H1 (cell line): ENCODE results near the gene ARL14EPL. TPM values are rescaled to one million over a fixed set of nuclear protein-coding genes. Genes with fewer than 3 reads are reported as not detected.

Experiments
- CTCF ChIA-PET: fragments of 300-600 bp; sonication (Branson Sonifier 250); formaldehyde crosslinking; loops from one replicate; lab custom pipeline; 2021; ENCODE audit not compliant: partially characterized antibody; lab: Charles Lee
- POLR2A ChIA-PET: fragments of 300-600 bp; sonication (Branson Sonifier 250); formaldehyde crosslinking; loops from one replicate; lab custom pipeline; 2021; ENCODE audit warnings: inconsistent platforms; ENCODE audit not compliant: partially characterized antibody; lab: Charles Lee
- DNase-seq, 2 experiments: peaks; one replicate each; pipeline versions ENCODE4 v3.0.0 to v3.0.0-alpha.2; 2010 to 2022; ENCODE audit warnings: low spot score in 2 of 2, low read depth in 1 of 2, mixed read lengths in 1 of 2
- FAIRE-seq: peaks from 2 replicates; lab custom pipeline; 2011; peaks lifted over from hg19 to GRCh38; lab: Jason Lieb, UNC
- H2AFZ ChIP-seq: 2 replicates; pipeline ENCODE4 v1.8.1; 2012; ENCODE audit warnings: low read length, inconsistent platforms
- H2AK5ac ChIP-seq: 2 replicates; pipeline ENCODE4 v1.6.1; 2013; ENCODE audit warnings: low read depth, low read length
- H2BK120ac ChIP-seq: replicated peaks from 2 replicates; pipeline ENCODE3; 2013; ENCODE audit warnings: low read depth, low read length, inconsistent platforms
- H2BK12ac ChIP-seq: 2 replicates; pipeline ENCODE4 v1.6.1; 2013; ENCODE audit warnings: low read depth, low read length
- H2BK15ac ChIP-seq: 2 replicates; pipeline ENCODE4 v1.6.1; 2013; ENCODE audit warnings: low read length
- H2BK20ac ChIP-seq: 2 replicates; pipeline ENCODE4 v1.6.1; 2013; ENCODE audit warnings: low read length
- H2BK5ac ChIP-seq: 2 replicates; pipeline ENCODE4 v1.6.1; 2013; ENCODE audit warnings: low read depth, low read length
- H3K14ac ChIP-seq: 2 replicates; pipeline ENCODE4 v1.6.1; 2013; ENCODE audit warnings: inconsistent platforms; ENCODE audit not compliant: insufficient read length
- H3K18ac ChIP-seq: 2 replicates; pipeline ENCODE4 v1.6.1; 2013; ENCODE audit warnings: low read length; ENCODE audit errors: extremely low read depth
- H3K23ac ChIP-seq: 2 replicates; pipeline ENCODE4 v1.6.1; 2013; ENCODE audit warnings: inconsistent platforms; ENCODE audit not compliant: insufficient read length
- H3K23me2 ChIP-seq: 2 replicates; pipeline ENCODE4 v1.6.1; 2013; ENCODE audit warnings: low read depth, low read length
- H3K27ac ChIP-seq: 2 replicates; pipeline ENCODE4 v1.6.1; 2011; ENCODE audit warnings: low read depth, low read length, inconsistent platforms
- H3K27me3 ChIP-seq, 4 experiments: replicated peaks in 1 of 4; 1 replicate in 1 of 4; 2 replicates in 3 of 4; pipeline versions ENCODE4 v1.6.1 to v1.8.1; 2011 to 2013; ENCODE audit warnings: low read length in 3 of 4, mild to moderate bottlenecking in 3 of 4, inconsistent platforms in 2 of 4, mixed read lengths in 2 of 4, moderate library complexity in 1 of 4; ENCODE audit not compliant: control insufficient read depth in 3 of 4, insufficient read depth in 3 of 4; ENCODE audit errors: extremely low read depth in 1 of 4
- H3K36me3 ChIP-seq, 4 experiments: 2 replicates each; pipeline versions ENCODE4 v1.6.1 to v1.8.1; 2011 to 2013; ENCODE audit warnings: mild to moderate bottlenecking in 4 of 4, low read length in 3 of 4, moderate library complexity in 2 of 4, control low read depth in 1 of 4, inconsistent platforms in 1 of 4; ENCODE audit not compliant: insufficient read depth in 4 of 4, control insufficient read depth in 2 of 4
- H3K4ac ChIP-seq: replicated peaks from 2 replicates; pipeline ENCODE3; 2013; ENCODE audit warnings: low read length, low read depth, mixed read lengths, inconsistent platforms; ENCODE audit not compliant: insufficient read length
- H3K4me1 ChIP-seq, 4 experiments: replicated peaks in 1 of 4; 1 replicate in 1 of 4; 2 replicates in 3 of 4; pipeline versions ENCODE4 v1.6.1 to v1.8.1; 2011 to 2013; ENCODE audit warnings: low read length in 3 of 4, inconsistent platforms in 2 of 4, mixed read lengths in 1 of 4; ENCODE audit not compliant: insufficient read depth in 4 of 4, control insufficient read depth in 3 of 4
- H3K4me2 ChIP-seq, 2 experiments: 2 replicates each; pipeline versions ENCODE4 v1.6.1 to v1.8.1; 2011 to 2013; ENCODE audit warnings: low read depth in 2 of 2, low read length in 2 of 2, control low read depth in 1 of 2, inconsistent platforms in 1 of 2, mild to moderate bottlenecking in 1 of 2; ENCODE audit not compliant: insufficient read depth in 1 of 2
- H3K4me3 ChIP-seq, 4 experiments: fragments of 200-600, 300-600 bp in 1 of 4; sonication (generic), shearing (Covaris generic), sonication (Bioruptor Twin) in 1 of 4; 2 replicates each; pipeline versions ENCODE4 v1.5.1 to v1.8.1; 2011 to 2016; ENCODE audit warnings: low read length in 4 of 4, low read depth in 3 of 4, control low read depth in 2 of 4, inconsistent platforms in 2 of 4, mild to moderate bottlenecking in 2 of 4, mixed read lengths in 1 of 4, moderate library complexity in 1 of 4; ENCODE audit not compliant: insufficient read depth in 2 of 4; ENCODE audit errors: extremely low read depth in 1 of 4
- H3K56ac ChIP-seq: replicated peaks from 2 replicates; pipeline ENCODE3; 2013; ENCODE audit warnings: low read depth, mild to moderate bottlenecking, mixed read lengths, low read length, inconsistent platforms; ENCODE audit not compliant: insufficient read length
- H3K79me1 ChIP-seq: 2 replicates; pipeline ENCODE4 v1.6.1; 2013; ENCODE audit warnings: low read depth, low read length, control low read depth
- H3K79me2 ChIP-seq, 2 experiments: 2 replicates each; pipeline versions ENCODE4 v1.6.1 to v1.8.1; 2012 to 2013; ENCODE audit warnings: low read length in 2 of 2, mild to moderate bottlenecking in 2 of 2, inconsistent platforms in 1 of 2; ENCODE audit not compliant: insufficient read depth in 2 of 2, control insufficient read depth in 1 of 2
- H3K9ac ChIP-seq, 4 experiments: replicated peaks in 1 of 4; 1 replicate in 1 of 4; 2 replicates in 3 of 4; pipeline versions ENCODE4 v1.6.1 to v1.8.1; 2011 to 2013; ENCODE audit warnings: low read depth in 3 of 4, low read length in 3 of 4, control low read depth in 2 of 4, mild to moderate bottlenecking in 2 of 4, moderate library complexity in 2 of 4, inconsistent platforms in 1 of 4; ENCODE audit errors: extremely low read depth in 1 of 4
- H3K9me3 ChIP-seq, 2 experiments: 2 replicates each; pipeline versions ENCODE4 v1.6.1 to v1.8.1; 2012 to 2013; ENCODE audit warnings: mild to moderate bottlenecking in 2 of 2, moderate library complexity in 2 of 2, control low read depth in 1 of 2, inconsistent platforms in 1 of 2, low read depth in 1 of 2, low read length in 1 of 2, mixed read lengths in 1 of 2; ENCODE audit not compliant: insufficient read depth in 2 of 2
- H4K20me1 ChIP-seq, 2 experiments: replicated peaks in 1 of 2; 2 replicates each; pipeline versions ENCODE3 to v1.8.1; 2011 to 2013; ENCODE audit warnings: inconsistent platforms in 2 of 2, low read length in 2 of 2, mild to moderate bottlenecking in 1 of 2; ENCODE audit not compliant: insufficient read depth in 2 of 2, control insufficient read depth in 1 of 2
- H4K5ac ChIP-seq: 2 replicates; pipeline ENCODE4 v1.6.1; 2013; ENCODE audit warnings: low read length, low read depth, mixed read lengths, inconsistent platforms; ENCODE audit not compliant: insufficient read length
- H4K8ac ChIP-seq: 2 replicates; pipeline ENCODE4 v1.8.0; 2013; ENCODE audit warnings: mild to moderate bottlenecking, moderate library complexity, low read length, inconsistent platforms; ENCODE audit not compliant: insufficient read depth; ENCODE audit errors: extremely low read depth
- H4K91ac ChIP-seq: replicated peaks from 2 replicates; pipeline ENCODE3; 2013; ENCODE audit warnings: low read length, mixed read lengths, inconsistent platforms; ENCODE audit not compliant: insufficient read length
- ASH2L ChIP-seq: fragments of 200-600, 300-600 bp; sonication (generic); IDR thresholded peaks from one replicate; pipeline ENCODE4 v1.7.1; 2017; ENCODE audit warnings: low read length
- BACH1 ChIP-seq: IDR thresholded peaks from 2 replicates; pipeline ENCODE4 v1.6.1; 2012; ENCODE audit warnings: low read length, improper control_type of control experiment
- CREB1 ChIP-seq: IDR thresholded peaks from 2 replicates; pipeline ENCODE4 v1.6.1; 2012; ENCODE audit warnings: inconsistent platforms
- EGR1 ChIP-seq: IDR thresholded peaks from 2 replicates; pipeline ENCODE4 v1.6.1; 2011; ENCODE audit warnings: low read depth, low read length, borderline replicate concordance
- KDM1A ChIP-seq: fragments of 200-600, 300-600 bp; sonication (generic); IDR thresholded peaks from 2 replicates; pipeline ENCODE4 v1.7.1; 2016; ENCODE audit warnings: mild to moderate bottlenecking, low read length, borderline replicate concordance
- MAX ChIP-seq: IDR thresholded peaks from 2 replicates; pipeline ENCODE4 v1.6.1; 2012; ENCODE audit warnings: inconsistent platforms
- SIRT6 ChIP-seq: IDR thresholded peaks from one replicate; pipeline ENCODE4 v1.7.1; 2012; ENCODE audit warnings: low read length, inconsistent platforms
- USF2 ChIP-seq: IDR thresholded peaks from 2 replicates; pipeline ENCODE4 v1.6.1; 2011; ENCODE audit warnings: low read length, improper control_type of control experiment
- ZNF274 ChIP-seq: IDR thresholded peaks from 2 replicates; pipeline ENCODE4 v1.7.0; 2012; ENCODE audit warnings: low read length, borderline replicate concordance; ENCODE audit errors: extremely low read depth
- WGBS, 2 experiments: shearing (Covaris generic) in 1 of 2; methylation state at CpG; one replicate each; pipeline versions ENCODE4 v1.1.6 to v1.1.7; 2013 to 2015; ENCODE audit warnings: low lambda C conversion rate in 2 of 2, mixed read lengths in 2 of 2, inconsistent platforms in 1 of 2, low coverage in 1 of 2, missing lambda C conversion rate in 1 of 2; ENCODE audit not compliant: insufficient replicate concordance in 2 of 2, insufficient coverage in 1 of 2, insufficient read length in 1 of 2; ENCODE audit errors: extremely low coverage in 1 of 2, missing lambda C conversion rate in 1 of 2; 5-methylcytosine and 5-hydroxymethylcytosine counted together
- polyA plus RNA-seq, 7 experiments: library from polyadenylated mRNA; depleted of rRNA in 3 of 7; stranded (reverse) in 5 of 7; unstranded in 2 of 7; fragments of >200 nt in 5 of 7; fragments of 200-250 nt in 2 of 7; gene quantifications; 1 replicate in 5 of 7; 2 replicates in 1 of 7; 4 replicates in 1 of 7; pipeline versions ENCODE4 v1.2.1 to v1.2.3, GENCODE V29; 2011 to 2013; ENCODE audit warnings: missing spikeins in 2 of 7, mixed read lengths in 2 of 7
- total RNA-seq: library from RNA; stranded (reverse); fragmentation: NEBNext Ultra II Directional; extraction: Animal tissue kit (Norgen Biotek cat#: 25700); gene quantifications from 2 replicates; pipeline ENCODE4 v1.2.1, GENCODE V29; 2021

Gene ARL14EPL
- total and polyA plus RNA-seq, 2 of the 8 experiments (the other 6 are each of a cell fraction or from before 2014, with no cell fraction given), result not detected

- no peak overlapping the region for H4K8ac ChIP-seq
- H3K23me2 ChIP-seq, result no peaks in the 10 kb centered on the region
- no peak overlapping the region for H3K27ac ChIP-seq
- H3K56ac ChIP-seq, result no peak overlapping the region
- no peaks in the 10 kb centered on the region for H4K20me1 ChIP-seq
- WGBS, 2 experiments, result 98% methylated on average over 3 of the region's 3 CpGs; no CpG with 5 or more reads in 1 of the 2 experiments
- TF ChIP-seq USF2, result no peak
- TF ChIP-seq BACH1, result no peak
- no peak for TF ChIP-seq MAX
- no peak for TF ChIP-seq CREB1
- no peak for TF ChIP-seq EGR1
- no peak for TF ChIP-seq ASH2L
- TF ChIP-seq ZNF274, result no peak
- TF ChIP-seq SIRT6, result no peak
- TF ChIP-seq KDM1A, result no peak
- H2AK5ac ChIP-seq, result no peak overlapping the region
- no peak for FAIRE-seq
- H2BK120ac ChIP-seq, result no peak overlapping the region
- ChIA-PET CTCF (no interaction called here), POLR2A (no interaction called here)
- peaks cover 0 to 1% (median 0%) of the 10 kb centered on the region in 4 experiments; a peak in 1 of 7 replicates for H3K27me3 ChIP-seq
- H4K5ac ChIP-seq, result no peak overlapping the region
- no peak overlapping the region for H3K18ac ChIP-seq
- H3K4me3 ChIP-seq, result no peak overlapping the region
- no peak for DNase-seq
- no peaks in the 10 kb centered on the region for H3K79me1 ChIP-seq
- H3K79me2 ChIP-seq, result no peaks in the 10 kb centered on the region
- no peak overlapping the region for H2BK12ac ChIP-seq
- H3K9me3 ChIP-seq, result no peaks in the 10 kb centered on the region; a peak in 1 of 4 replicates
- H3K4me1 ChIP-seq, result no peaks in the 10 kb centered on the region
- H3K14ac ChIP-seq, result no peak overlapping the region
- H2BK5ac ChIP-seq, result no peak overlapping the region
- no peak overlapping the region for H2AFZ ChIP-seq
- no peak overlapping the region for H3K9ac ChIP-seq
- no peak overlapping the region for H3K4me2 ChIP-seq
- H4K91ac ChIP-seq, result no peak overlapping the region
- H3K23ac ChIP-seq, result no peak overlapping the region
- no peak overlapping the region for H2BK15ac ChIP-seq
- H3K4ac ChIP-seq, result no peak overlapping the region
- no peak overlapping the region for H2BK20ac ChIP-seq
- no peaks in the 10 kb centered on the region for H3K36me3 ChIP-seq
These were observed 31.7 kb downstream of the ARL14EPL start for GRCh38 chr5:116063950-116064349.
